ENCODE results near the gene CEP170. TPM values are rescaled to one million over a fixed set of nuclear protein-coding genes. Genes with fewer than 3 reads are reported as not detected.

CEP170 gene
- polyA plus RNA-seq, 3 donors, result 55.0 to 62.9 (median 55.2) TPM

- no peak for DNase-seq (ENCODE audit: low read depth in 3 of 3, low spot score in 2 of 3)
Observed at GRCh38 chr1:243268751-243269460, 13.8 kb upstream of the CEP170 start.

DNA sequence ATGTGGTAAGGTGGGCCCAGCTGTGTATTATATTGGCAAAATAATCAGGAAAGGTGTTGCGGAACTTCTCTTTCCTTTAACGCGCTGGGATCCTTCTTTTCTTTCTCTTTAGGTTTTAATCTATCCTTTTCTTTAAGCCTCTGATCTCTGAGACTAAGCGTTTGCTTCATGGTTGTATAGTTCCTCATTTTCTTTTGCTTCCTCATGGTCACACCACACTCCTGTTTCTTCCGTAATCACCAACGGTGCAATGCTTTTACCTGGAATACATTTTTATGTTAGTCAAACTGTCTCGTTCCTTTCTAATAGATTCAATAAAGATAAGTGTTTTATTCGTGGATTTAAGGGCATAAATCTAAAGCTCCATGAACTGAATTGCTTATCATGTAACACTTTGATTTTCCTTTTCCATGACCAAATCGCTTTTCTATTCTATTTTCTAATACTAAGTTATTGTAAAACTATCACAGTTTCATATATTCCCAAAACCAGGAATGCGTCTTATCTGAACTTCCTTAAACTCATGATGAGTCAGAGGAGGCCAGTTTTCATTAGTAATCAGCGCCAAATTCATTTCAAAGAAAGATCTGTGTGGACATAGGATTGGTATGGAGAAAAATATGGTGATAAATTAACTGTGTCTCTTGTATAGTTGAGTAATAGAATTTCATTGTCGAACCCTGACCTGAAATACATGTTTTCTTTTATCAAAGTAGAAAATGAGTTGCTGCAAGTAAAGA is 13.0 kb upstream of the CEP170 start:
- no peak for DNase-seq (ENCODE audit: low read depth in 3 of 3, low spot score in 2 of 3)

GRCh38 chr1:243267471-243267880 is 12.4 kb upstream of the CEP170 start:
- no peak for DNase-seq (ENCODE audit: low read depth in 3 of 3, low spot score in 2 of 3)

DNA sequence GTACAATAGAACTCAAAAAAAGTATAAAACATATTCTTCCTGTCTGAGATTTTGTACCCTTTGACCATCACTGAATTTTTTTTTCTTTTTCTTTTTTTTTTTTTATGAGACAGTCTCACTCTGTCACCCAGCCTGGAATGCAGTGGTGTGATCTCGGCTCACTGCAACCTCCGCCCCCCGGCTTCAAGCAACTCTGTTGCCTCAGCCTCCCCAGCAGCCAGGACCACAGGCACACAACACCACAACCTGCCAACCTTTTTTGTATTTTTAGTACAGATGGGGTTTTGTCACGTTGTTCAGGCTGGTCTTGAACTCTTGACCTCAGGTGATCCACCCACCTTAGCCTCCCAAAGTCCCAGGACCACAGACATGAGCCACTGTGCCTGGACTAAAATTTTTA is 11.2 kb upstream of the CEP170 start:
- DNase-seq (ENCODE audit: low read depth in 3 of 3, low spot score in 2 of 3), result no peak

- no peak for DNase-seq (ENCODE audit: low read depth in 3 of 3, low spot score in 2 of 3)
Observed at GRCh38 chr1:243264717-243265116, 9.6 kb upstream of the CEP170 start.

- DNase-seq (ENCODE audit: low read depth in 3 of 3, low spot score in 2 of 3), result no peak
Observed at GRCh38 chr1:243261390-243261789, 6.3 kb upstream of the CEP170 start.

GRCh38 chr1:243260221-243260880 is 5.3 kb upstream of the CEP170 start:
- DNase-seq (ENCODE audit: low read depth in 3 of 3, low spot score in 2 of 3), result no peak

- DNase-seq (ENCODE audit: low read depth in 3 of 3, low spot score in 2 of 3), result no peak
Observed at GRCh38 chr1:243258731-243259130, 3.6 kb upstream of the CEP170 start.

- DNase-seq (ENCODE audit: low read depth in 3 of 3, low spot score in 2 of 3), result no peak
Observed at GRCh38 chr1:243257189-243257588, 2.1 kb upstream of the CEP170 start.

GRCh38 chr1:243256590-243256989 is 1.5 kb upstream of the CEP170 start:
- DNase-seq (ENCODE audit: low read depth in 3 of 3, low spot score in 2 of 3), result peak in 1 of 3 donors; percentile 1

GRCh38 chr1:243255791-243256512 is 871 bp upstream of the CEP170 start, which contains the start of gene SDCCAG8:
Gene SDCCAG8, plus strand, starts transcription at chr1:243256041. Its CDS starts 133 bp downstream, at chr1:243256174.
- peak; percentile 98 to 100 (median 99) for DNase-seq (ENCODE audit: low read depth in 3 of 3, low spot score in 2 of 3)

DNA sequence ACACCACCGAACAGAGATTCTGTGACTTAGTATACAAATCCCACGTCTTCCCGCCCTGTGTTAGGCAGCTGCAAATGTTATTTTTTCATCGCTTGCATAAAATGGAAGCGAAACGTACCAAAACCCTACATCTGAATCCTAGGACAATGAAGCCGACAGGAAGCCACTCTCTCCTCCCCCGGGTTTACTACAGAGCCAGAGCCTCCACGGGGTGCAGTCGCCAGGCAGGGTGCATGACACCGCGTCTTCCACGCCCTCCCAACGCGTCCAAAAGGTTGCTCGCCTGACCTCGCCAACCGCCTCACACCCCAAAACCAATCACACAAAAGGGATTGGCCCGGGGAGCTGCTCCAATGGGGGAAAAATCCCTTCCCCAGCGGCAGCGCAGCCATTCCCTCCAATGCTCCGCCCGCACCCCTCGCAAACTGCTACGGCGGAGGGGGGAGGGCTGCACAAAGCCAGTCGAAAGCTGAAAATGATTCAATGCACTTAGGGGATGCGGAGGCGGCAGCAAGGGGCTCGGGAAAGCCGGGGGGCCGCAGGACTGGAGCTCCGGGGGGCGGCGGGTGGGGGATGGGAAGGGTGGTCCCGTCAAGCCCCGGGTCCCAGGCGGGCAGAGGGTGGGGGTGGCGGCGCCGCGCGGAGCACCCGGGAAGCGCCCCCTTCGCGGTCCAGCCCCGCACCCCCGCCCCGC is 701 bp downstream of the CEP170 start:
- peak in 2 of 3 donors; percentile 47 to 58 for DNase-seq (ENCODE audit: low read depth in 3 of 3, low spot score in 2 of 3)

- no peak for DNase-seq (ENCODE audit: low read depth in 3 of 3, low spot score in 2 of 3)
Observed at GRCh38 chr1:243253926-243254232, 1.2 kb downstream of the CEP170 start.

DNA sequence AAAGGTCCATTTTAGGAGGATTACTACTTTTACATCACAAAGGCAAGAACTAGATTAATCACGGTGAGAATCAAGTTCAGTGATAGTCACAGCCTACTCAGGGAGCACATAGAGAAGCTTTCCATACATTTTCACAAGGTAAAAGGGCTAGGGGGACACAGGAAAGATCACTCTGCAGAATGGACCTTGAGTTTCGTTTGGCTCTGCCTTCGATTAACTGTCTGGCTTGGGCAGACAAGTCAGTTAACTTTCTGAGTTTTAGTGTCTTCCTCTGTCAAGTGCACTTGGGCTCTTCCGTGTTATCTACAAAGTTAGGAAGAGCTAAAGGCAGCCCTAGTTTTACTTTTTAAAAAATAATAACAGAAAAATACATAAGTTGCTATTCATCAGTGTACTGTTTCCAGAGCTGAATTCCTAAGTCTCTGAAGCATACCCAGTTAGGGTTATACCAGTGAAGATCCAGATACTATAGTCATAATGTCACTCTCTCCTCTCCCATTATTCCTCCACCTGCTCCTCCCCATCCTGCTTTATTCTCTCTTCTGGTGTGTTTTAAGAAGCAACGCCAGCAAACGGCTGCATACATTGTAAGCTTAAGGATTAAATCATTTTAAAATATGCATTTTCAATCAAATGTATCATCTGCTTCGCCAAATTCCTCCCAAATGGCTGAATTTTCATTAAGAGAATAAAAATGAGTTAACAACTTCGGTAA is 1.7 kb downstream of the CEP170 start:
- no peak for DNase-seq (ENCODE audit: low read depth in 3 of 3, low spot score in 2 of 3)

DNA sequence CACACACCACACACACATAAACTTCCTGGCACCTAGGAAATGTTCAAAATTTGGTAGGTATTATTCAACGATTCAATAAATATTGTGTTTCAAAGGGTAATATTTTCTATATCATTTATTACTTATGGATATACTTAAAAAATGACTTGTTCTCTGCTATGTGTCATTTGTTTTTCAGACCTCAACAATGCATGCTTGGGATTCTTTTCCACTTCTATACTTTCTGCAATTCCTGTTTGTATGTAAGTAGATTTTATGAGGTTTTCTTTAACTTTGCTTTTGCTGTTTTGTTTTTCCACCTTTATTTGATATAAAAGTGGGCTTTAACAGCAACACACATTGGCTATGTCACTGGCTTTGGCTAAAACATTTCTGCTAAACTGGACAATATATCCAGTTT is 3.5 kb downstream of the CEP170 start:
- DNase-seq (ENCODE audit: low read depth in 3 of 3, low spot score in 2 of 3), result no peak

DNA sequence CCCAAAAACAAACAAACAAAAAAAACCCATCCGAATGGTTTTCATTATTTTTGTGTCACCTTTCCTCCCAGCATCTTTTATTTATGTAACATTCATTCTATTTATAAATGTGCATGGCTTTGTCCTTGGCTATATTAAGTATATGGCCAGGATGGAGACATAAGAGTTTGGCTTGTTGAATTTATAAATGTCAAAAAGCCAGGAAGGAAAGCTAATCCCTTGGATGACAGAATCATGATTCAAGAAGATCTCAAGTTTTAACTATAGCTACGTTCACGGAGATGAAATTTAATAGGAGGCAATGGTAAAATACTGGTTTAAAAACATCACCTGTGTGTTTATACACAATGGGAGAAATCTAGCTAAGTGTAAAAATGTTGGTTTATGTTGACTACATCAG is 5.0 kb downstream of the CEP170 start:
- DNase-seq (ENCODE audit: low read depth in 3 of 3, low spot score in 2 of 3), result no peak

GRCh38 chr1:243249214-243249613 is 5.9 kb downstream of the CEP170 start:
- DNase-seq (ENCODE audit: low read depth in 3 of 3, low spot score in 2 of 3), result no peak

GRCh38 chr1:243247901-243248300 is 7.2 kb downstream of the CEP170 start:
- DNase-seq (ENCODE audit: low read depth in 3 of 3, low spot score in 2 of 3), result no peak

GRCh38 chr1:243246916-243247315 is 8.2 kb downstream of the CEP170 start:
- no peak for DNase-seq (ENCODE audit: low read depth in 3 of 3, low spot score in 2 of 3)

GRCh38 chr1:243244432-243244841 is 10.6 kb downstream of the CEP170 start:
- DNase-seq (ENCODE audit: low read depth in 3 of 3, low spot score in 2 of 3), result no peak

Measured in right renal cortex interstitium (tissue), 3 donors.